Measurements from ENCODE around the gene RASIP1.
A peak's percentile ranks its signal among the peaks of the same experiment; 100 is the strongest.
"Not testable (repeated sequence)": the region's sequence is repeated elsewhere in the genome, so short reads cannot be mapped to it uniquely, and the experiment has no call there.

Gene RASIP1

DNA sequence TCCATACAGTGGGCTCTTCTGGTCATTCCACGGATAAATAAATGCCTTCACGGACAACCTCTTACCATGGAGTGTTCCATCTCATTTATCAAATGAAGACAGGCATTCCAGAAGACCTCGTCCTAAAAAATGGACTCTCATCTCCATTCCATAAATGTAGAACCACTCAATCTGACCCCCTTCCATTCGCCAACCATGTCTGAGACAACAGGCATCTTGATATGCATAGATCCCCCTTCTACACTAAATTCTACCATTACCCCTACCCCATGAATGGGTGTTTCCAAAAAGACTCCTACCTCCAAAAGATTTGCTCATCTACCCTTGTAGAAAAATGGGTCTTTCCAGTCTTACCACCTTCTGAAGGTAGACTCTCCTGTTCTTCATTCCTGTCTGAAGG is 9.0 kb downstream of the RASIP1 start:
- DNase-seq: no peak

DNA sequence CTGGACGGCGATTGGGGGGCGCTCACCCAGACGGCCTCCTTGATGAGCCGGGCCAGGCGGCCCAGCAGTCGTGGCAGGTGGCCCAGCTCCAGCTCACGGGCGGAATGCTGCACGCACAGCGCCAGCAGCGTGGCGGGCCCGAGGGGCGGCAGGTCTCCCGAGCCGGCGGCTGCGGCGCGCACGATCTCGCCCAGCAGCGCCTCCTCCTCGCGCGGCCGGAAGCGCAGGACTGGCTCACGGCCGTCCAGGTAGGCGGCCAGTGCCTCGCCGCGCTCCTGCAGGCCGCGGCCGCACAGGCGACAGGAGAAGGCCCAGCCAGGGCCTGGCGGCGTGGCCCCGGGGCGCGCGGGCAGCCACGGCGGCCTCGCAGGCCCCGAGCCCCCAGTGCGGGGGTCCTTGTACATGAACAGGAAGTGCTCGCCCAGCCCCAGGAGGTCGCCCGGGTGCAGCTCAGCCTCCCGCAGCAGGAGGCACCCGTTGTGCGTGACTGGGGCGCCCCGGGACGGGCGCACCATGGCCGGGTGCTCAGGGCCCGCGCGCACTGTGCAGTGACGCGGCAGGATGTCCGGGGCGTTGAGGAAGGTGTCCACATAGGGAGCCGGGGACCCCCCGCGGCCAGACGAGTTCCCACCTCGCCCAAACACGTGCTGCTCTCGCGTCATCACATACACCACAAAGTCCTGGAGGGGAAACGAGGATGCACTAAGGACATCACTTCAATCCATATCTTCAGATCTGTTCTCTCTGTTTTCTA is 11.3 kb downstream of the RASIP1 start:
- DNase-seq: no peak

DNA sequence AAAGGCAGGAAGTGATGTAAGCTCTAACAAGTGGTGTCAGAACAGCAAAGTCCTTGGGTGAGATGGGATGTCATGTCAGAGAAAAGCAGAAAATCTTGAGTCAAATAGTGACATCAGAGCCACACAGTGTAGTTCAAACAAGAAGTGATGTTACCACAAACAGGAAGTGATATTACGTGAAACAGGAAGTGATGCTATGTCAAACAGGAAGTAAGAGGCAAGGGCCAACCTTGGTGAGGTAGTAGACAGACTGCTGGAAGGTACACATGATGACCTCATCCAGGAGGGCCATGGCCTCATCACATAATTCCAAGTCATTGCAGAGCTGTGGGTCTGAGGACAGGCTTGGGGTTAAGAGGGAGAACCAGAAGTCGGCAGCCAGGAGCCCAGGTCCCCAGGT is 13.9 kb downstream of the RASIP1 start:
- peak; percentile 73 for DNase-seq

DNA sequence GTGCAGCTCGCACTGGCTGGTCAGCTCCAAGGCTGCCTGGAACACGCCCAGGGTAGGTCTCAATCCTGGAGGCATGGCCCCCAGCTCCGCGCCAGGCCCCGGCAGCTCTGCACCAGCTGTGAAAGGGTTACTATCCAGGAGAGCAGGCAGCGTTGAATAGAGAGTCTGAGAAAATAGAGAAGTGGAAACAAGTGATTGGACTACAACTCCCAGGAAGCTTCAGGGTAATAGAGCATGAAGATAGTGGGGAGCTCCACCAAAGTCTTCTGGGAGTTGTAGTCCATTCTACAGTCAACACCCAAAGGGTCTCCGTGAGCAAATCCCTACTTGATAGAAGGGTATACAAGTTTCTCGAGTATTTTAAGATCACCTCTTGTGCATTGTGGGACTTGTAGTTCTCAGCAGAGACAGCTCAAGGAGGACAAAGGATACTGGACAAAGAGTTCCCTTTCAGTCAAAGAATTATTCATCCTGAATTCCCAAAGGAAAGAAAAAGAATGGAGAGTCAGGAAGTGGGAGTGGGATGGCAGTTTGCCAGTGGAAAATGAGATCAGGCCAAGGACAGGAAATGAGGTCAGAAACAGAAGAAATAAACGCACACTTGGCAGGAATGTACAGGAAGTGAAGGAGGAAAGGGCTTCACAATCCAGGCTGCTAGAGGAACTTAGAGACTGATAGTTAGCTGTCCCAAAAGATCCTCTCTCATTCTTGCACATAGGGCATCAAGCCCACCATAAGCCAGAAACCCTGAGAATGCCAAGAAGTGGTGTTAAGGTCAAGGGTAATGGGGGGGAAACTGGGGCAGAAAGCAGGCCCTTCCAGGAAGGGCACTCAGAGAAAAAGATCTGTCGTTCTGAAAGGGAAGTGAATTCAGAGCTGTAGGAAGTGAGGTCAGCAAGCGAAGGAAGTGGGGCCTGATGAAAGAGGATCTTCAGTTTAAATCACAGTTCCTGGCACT is 15.3 kb downstream of the RASIP1 start:
- DNase-seq: peak; percentile 68

DNA sequence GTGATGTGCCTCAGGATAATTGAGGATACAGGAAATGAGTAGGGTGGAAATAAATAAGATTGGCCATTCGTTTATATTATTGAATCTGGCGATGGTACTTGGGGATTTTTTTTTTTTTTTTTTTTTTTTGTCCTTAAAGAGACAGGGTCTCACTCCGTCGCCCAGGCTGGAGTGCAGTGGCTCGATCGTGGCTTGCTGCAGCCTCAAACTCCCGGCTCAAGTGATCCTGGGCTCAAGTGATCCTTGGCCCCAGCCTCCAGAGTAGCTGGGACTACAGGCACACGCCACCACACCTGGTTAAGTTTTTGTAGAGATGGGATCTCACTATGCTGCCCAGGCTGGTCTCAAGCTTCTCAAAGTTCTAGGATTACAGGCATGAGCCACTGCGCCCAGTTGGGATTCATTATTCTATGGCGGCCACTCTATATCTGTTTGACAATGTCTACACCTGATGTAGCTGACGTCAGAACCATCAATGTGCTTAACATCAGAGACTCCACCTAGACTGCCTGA is 18.2 kb downstream of the RASIP1 start:
- DNase-seq: no peak

DNA sequence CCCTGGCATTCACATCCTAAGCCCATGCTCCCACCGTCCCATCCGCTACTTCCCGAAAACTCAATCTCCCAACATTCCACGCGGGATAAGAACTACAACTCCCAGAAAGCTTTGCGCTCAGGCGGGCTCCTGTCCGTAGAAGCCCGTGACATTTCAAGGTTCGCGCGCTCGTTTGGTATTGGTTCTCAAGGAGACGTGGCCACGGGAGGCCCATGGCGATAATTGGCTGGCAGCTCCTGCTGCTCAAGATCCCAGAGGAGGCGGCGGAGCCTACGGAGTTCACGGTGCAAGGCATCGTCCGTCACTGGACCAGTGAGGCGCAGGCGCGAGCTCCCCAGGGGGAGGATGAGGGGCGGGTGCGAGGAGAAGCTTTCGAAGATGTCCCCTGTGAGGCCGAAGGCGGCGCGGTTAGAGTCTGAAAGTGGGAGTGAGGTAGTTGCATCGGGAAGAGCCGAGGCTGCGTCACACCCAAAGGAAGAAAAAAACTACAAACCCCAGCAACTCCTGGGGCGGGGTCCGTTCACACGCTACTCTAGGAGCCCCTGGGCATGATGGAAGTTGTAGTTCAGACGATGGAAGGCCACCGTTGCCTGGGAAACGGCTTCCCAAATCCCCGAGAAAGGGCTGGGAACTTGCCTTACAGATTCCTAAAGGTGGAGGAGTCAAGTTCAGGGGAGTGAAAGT is 19.7 kb downstream of the RASIP1 start:
- DNase-seq: peak; percentile 97

DNA sequence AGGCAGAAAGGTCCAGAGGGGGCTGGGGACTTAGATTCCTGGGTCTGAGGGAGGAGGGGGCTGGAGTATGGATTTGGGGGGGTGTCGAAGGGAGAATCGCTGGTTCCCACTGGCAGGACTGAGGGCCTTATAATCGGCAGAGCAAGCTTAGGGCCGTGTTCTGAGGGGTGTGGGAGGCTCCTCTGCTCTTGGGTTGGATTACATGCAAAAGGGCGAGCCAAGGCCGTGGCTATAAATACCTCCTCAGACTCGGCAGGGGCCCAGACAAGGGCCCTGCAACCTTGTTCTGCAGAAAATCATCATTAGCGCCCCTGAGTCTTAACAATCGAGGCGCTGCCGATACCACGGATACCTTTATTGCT is 20.2 kb downstream of the RASIP1 start:
- no peak for DNase-seq

DNA sequence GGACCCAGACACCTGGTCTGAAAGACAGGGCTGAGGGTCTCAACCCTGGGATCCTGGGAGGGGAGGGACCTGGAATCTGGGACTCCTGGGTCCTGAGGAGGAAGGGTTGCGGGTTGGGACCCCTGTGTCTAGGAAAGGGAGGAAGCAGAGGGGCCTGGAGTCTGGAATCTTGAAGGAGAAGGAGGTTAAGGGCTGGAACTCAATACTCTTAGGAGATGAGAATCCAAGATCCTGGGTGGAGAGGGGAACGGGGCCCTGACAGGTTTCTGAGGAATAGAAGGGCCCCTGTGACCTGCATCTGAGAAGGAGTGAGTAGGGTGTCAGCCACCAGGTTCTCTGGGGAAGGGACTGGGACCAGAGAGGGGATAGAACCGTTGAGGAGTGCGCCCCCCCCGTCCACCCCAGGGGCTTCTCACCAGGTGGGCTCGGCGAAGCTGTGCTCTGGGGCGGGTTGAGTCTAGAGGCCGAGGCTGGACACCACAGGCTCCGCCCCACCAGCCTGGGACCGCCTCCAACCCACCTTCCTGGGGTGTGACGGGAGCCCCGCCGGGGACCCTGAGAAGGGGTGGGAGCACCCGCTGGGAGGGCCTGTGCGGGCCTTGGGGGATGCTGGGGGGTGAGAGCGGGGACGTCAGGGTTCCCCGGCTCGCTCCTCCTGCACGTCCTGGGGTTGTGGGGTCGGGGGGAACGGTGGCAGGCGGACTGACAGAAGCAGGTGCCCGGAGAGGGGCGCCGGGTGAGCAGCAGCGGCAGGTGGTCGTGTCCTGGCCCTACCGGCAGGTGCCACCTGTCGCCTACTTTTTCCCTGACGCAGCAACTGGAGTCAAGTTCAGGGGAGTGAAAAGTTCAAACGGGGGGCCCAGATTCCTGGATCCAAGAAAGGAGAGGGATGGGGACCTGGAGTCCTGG is 20.9 kb downstream of the RASIP1 start, which contains the start of gene MAMSTR:
MAMSTR (minus strand) TSS at position 463 of the 909 bp plus-strand sequence. CDS start 694 bp downstream, outside the sequence.
- DNase-seq: no peak

DNA sequence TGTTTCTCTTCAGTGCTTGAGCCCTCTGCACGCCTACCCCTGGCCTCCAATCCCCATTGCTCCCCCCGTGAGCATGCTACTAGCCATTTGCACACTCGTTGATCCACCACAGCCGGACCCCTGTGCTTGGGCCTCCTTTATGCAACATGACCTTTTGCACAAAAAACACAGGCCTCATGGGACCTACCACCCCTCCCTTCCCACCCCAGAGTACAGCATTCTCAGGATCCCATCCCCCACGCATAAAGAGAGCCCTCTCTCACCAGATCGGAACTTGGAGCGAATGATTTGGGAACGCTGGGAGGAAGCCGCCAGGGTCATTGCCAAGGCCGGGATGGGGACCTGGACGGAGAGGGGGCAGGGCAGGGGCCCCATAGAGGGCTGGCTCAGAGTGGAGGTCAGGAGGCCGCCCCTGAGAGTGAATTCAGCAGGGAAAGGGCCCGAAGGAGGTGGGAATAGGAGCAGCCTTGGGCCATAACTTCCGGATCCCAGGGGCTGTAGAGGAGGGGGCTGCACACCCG is 21.6 kb downstream of the RASIP1 start:
- DNase-seq: no peak

DNA sequence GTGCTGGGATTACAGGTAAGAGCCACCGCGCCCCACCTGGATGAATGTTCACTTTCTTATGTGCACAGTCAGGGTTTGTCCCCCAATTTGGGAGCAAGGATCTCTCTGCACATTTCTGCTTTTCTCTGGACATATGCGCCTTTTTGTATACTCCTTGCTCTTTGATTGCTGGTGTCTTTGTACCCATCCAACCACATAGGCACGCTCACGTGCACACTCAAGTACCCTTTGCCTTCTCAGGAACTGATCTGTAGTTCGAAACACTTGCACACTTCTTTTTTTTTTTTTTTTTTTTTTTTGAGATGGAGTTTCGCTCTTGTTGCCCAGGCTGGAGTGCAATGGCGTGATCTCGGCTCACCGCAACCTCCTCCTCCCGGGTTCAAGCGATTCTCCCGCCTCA is 22.3 kb downstream of the RASIP1 start:
- DNase-seq: not testable (repeated sequence)

DNA sequence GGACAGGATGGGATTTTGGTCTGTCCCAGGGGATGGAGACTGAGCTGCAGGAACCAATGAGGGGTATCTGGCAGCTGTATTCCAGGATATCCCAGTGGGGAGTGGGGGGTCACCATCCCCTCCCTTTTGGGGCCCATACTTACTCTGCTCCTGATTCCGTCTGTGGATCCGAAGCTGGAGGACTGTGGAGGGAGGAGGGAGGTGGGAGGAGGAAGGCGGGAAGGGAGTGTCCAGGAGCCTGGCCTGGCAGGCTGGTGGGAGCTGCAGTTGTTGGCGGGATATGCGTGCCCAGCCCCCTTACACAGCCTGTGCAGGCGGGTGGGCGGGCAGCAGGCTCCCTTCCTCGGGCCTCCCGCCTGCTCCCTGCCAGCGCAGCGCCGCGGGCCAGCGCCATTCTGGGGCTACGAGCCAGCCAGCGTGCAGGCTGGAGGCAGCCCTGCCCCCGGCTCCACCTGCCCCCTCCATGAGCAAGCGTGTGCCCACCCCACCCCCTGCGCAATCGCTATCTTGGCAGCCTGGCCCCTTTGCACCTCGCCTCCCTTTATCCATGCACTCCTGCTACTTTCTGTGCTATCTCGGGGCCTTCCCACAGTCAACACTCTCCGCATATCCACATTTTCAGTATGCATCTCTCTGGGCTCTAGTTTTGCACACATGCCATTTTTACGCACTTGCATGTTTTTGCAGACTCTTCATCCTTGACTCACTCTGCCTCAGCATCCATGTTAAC is 23.7 kb downstream of the RASIP1 start:
- no peak for DNase-seq

DNA sequence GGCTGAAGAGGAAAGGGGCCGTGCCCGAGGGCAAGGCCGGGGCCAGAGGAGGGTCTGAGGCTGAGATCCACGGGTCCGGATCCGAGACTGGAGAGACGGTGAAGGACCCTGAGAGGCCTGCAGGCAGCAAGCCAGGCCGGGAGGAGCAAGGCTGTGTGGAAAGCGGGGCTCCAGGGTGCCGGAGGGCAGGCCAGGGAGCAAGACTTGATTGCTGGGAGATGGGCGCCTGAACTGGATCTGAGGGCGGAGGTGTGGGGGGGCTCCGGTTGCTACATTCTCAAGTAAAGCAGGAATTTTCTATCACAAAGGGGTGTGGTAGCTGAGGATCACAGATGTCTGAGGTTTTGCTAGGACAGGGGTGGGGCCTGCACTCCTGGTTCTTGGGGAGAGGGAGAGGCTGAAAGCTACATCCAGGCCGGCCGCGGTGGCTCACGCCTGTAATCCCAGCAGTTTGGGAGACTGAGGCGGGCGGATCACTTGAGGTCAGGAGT is 24.7 kb downstream of the RASIP1 start:
- no peak for DNase-seq

DNA sequence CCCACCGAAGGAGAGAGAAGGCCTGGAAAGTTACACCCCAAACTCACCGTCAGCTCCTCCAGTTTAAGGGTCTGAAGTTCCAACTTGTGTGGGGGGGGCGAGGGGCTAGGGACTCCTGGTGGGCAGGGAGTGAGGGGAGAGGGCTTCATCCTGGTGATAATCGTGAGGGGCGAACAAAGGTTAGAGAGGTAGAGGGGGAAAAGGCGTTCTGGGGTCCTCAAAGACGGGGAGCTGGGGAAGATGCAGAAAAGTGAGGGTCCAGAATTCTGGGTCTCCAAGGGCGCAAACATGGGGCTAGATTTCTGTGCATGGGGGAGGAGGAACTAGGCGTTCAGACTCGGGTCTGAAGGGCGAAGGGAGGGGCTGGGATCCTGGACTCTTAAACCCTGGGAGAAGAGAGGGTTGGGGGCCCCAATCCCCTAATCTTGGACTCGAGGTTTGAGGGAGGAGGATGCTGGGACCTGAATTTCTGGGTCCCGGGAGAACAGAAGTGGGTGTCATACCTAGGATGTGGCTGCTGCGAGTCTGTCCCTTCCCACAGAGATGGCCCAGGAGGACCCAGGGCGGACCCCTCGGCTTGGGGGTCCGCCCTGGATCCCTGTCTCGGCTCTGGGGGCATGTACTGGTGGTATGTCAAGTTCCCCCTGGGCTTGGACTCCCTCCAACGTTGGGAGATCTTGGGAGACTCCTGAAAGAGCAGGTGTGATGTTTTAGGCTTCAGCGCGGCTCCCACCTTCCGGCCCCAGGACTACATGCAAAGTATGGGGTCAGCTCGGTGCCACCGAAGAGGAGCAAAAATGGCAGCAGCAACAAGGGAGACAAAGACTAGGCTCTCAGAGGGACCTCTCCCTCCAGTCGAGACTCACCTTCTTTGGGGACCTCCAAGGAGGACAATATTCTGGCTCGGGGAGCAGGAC is 25.4 kb downstream of the RASIP1 start:
- DNase-seq: no peak

DNA sequence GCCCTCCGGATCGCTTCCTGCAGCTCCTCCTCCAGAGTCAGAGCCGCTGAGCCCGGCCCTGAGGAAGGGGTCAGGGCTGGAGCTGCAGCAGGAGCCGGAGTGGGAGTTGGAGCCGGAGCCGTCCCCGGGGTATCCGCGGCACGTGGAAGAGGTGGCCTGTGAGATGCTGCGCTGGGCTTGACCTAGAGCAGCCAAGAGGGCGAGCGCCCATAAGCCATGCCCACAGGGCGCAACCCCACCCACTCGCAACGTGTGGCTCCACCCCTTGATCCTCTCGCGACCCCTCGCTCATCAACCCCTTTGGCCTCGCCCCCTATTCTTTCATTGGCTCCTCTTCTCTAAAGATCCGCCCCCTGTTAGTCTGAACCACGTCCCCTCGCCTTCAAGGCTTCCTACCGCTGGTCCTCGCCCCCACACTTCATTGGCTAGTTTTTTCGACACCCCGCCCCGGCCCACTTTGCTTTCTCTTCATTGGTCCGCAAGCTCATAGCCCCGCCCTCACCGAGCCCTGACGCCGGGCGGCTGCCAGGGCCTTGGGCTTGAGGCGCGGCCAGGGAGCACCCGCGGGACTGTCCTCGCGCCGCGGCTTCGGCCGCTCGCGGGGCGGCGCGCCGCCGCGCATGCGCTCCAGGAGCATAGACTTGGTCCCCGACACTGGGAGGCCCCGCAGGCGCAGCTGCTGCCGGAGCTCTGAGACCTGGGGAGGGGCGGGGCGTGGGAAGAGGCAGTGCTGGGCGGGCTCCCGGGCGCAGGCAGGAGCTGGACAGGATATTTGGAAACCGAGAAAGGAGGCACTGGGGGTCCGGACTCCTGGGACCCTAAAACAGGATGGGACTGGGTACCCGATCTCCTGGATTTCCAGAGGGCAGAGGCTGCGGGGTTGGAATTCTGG is 26.3 kb downstream of the RASIP1 start:
- DNase-seq: peak; percentile 99

DNA sequence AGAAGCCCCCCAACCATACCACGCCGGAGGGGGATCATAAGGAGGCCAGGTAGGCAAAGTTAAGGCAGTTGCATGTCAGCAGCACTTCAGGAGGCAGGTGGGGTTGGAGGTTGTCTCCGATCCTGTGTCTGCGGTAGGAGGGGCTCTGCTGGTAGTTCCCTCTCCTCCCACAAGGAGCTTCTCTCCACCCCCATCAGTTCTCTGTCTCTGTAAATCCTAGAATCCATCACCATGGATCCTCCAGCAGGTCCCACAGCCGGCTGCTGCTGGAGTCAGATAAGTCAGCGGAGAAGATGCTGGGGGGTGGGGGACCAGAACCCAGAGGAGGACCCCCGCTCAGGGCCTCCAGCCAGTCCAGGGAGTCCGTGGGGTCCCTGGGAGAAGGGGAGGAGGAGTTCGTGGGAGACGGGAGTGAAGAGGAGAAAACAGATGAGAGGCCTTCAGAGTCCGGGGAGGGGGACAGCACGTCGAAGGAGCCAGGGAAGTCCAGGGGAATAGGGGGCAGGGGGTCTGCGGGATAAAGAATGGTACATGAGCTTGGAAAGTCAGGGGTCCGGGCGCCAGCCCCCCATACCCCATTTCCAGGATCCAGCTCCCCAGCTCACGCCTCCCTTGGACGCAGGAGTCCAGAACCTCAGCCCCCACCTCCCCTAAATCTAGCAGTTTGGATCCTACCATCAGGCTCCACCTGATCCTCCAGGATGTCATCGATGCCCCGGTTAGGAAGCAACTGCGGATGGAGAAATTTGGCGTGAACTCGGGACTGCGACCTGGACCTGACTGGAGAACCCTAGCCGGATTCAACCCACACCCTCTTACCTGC is 27.2 kb downstream of the RASIP1 start:
- peak; percentile 5 for DNase-seq

DNA sequence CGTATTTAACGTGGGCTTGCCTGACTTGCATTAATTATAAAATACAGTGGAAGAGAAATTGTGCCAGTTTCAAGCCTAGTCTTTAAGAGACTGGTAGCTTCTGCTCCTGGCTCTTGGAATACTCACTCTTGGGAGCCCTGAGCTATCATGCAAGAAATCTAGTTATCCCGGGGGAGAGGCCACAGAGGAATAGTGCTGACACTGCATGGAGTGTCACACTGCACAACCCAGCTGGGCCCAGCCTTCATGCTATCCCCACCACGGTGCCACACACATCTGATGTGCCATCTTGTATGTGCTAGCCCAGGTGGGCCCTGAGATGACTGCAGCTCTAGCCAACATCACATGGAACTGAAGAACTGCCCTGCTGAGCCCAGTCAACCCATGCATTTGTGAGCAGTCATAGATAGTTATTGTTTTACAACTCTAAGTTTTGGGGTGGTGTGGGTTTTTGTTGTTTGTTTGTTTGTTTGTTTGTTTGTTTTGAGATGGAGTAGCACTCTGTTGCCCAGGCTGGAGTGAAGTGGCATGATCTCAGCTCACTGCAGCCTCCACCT is 29.2 kb downstream of the RASIP1 start:
- no peak for DNase-seq

DNA sequence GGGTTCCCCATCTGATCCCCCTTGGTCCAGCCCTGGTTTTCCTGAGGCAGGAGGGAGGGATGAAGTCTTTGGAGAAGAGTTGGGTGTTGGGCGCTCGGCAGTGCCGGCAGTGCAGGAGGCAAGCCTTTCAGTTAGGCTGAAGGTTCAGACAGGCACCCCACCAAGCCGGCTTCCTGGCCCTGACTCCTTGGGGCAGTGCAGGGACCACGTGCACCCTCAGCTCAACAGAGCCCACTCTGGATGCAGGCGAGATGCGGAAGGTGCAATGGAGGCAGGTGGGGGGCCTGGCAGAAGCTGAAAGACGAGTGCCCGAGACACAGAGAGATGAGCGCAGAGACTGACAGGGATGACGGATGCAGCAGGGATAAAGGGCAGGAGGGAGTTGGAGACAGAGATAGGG is 31.9 kb downstream of the RASIP1 start:
- DNase-seq: no peak

Data from inflammatory macrophage treated with lipopolysaccharide for 4 hours (primary cell).